ENCODE data around the gene PRX. TPM values are rescaled to one million over a fixed set of nuclear protein-coding genes. Genes with fewer than 3 reads are reported as not detected.

PRX gene
- total and polyA plus RNA-seq, 2 experiments from 2014 or later, result 0.54 to 3.8 TPM

GRCh38 chr19:40397568-40397906 is 15.6 kb downstream of the PRX start:
- Histone ChIP-seq H3F3A (ENCODE audit: insufficient read depth) (no peaks in the 10 kb centered on the region), H4K20me1 (ENCODE audit: insufficient read depth) (no peaks in the 10 kb centered on the region), H3K4me1 (ENCODE audit: insufficient read depth) (no peaks in the 10 kb centered on the region), H3K9me2 (ENCODE audit: insufficient read depth) (no peaks in the 10 kb centered on the region), H3K27ac (no peak overlapping the region), H3K36me3 (ENCODE audit: low read depth) (no peaks in the 10 kb centered on the region), H3K9me3 (ENCODE audit: low read depth) (no peaks in the 10 kb centered on the region), H3K79me2 (ENCODE audit: insufficient read depth) (no peaks in the 10 kb centered on the region), H3K27me3 (replicated peaks; ENCODE audit: insufficient read depth) (no peaks in the 10 kb centered on the region), H3K4me3 (no peak overlapping the region), H3K4me2 (ENCODE audit: unreplicated experiment) (no peak overlapping the region), H2AFZ (no peak overlapping the region), H3K9ac (no peak overlapping the region)
- TF ChIP-seq EZH2 (IDR thresholded peaks at IDR 0.05; ENCODE audit: insufficient read depth, poor library complexity, severe bottlenecking) (no peak), EZH2phosphoT487 (IDR thresholded peaks at IDR 0.05; ENCODE audit: insufficient read depth, low read depth) (no peak)
- WGBS, 2 experiments (ENCODE audit: low coverage in 1 of 2, low lambda C conversion rate in 2 of 2, missing lambda C conversion rate in 2 of 2), result 94 to 95% methylated on average over 17 to 22 of the region's 22 CpGs
- in situ Hi-C loops (cut with MboI), result no loop called here
- no peak for DNase-seq

- Histone ChIP-seq H3K4me3 (no peak overlapping the region), H3K27ac (no peak overlapping the region), H3K9ac (no peak overlapping the region), H3K4me1 (ENCODE audit: insufficient read depth) (no peaks in the 10 kb centered on the region), H3K9me3 (ENCODE audit: low read depth) (no peaks in the 10 kb centered on the region), H3K79me2 (ENCODE audit: insufficient read depth) (no peaks in the 10 kb centered on the region), H4K20me1 (ENCODE audit: insufficient read depth) (no peaks in the 10 kb centered on the region), H3F3A (ENCODE audit: insufficient read depth) (no peaks in the 10 kb centered on the region), H2AFZ (no peak overlapping the region), H3K36me3 (ENCODE audit: low read depth) (no peaks in the 10 kb centered on the region), H3K27me3 (replicated peaks; ENCODE audit: insufficient read depth) (no peaks in the 10 kb centered on the region), H3K9me2 (ENCODE audit: insufficient read depth) (no peaks in the 10 kb centered on the region), H3K4me2 (ENCODE audit: unreplicated experiment) (no peak overlapping the region)
- WGBS, 2 experiments (ENCODE audit: low coverage in 1 of 2, low lambda C conversion rate in 2 of 2, missing lambda C conversion rate in 2 of 2), result 87 to 89% methylated on average over 20 of the region's 20 CpGs
- DNase-seq, result no peak
- in situ Hi-C loops (cut with MboI), result no loop called here
- TF ChIP-seq EZH2 (IDR thresholded peaks at IDR 0.05; ENCODE audit: insufficient read depth, poor library complexity, severe bottlenecking), result no peak
- TF ChIP-seq EZH2phosphoT487 (IDR thresholded peaks at IDR 0.05; ENCODE audit: insufficient read depth, low read depth), result no peak
These were observed 16.2 kb downstream of the PRX start for GRCh38 chr19:40396886-40397567.

GRCh38 chr19:40395956-40396355 is 17.2 kb downstream of the PRX start:
- Histone ChIP-seq H3K9me3 (ENCODE audit: low read depth) (no peaks in the 10 kb centered on the region), H3K79me2 (ENCODE audit: insufficient read depth) (no peaks in the 10 kb centered on the region), H3K36me3 (ENCODE audit: low read depth) (no peaks in the 10 kb centered on the region), H3K27ac (no peak overlapping the region), H3F3A (ENCODE audit: insufficient read depth) (no peaks in the 10 kb centered on the region), H3K27me3 (replicated peaks; ENCODE audit: insufficient read depth) (no peaks in the 10 kb centered on the region), H4K20me1 (ENCODE audit: insufficient read depth) (no peaks in the 10 kb centered on the region), H3K9ac (no peak overlapping the region), H3K4me2 (ENCODE audit: unreplicated experiment) (no peak overlapping the region), H3K4me1 (ENCODE audit: insufficient read depth) (no peaks in the 10 kb centered on the region), H3K9me2 (ENCODE audit: insufficient read depth) (no peaks in the 10 kb centered on the region), H2AFZ (no peak overlapping the region), H3K4me3 (no peak overlapping the region)
- WGBS, 2 experiments (ENCODE audit: low coverage in 1 of 2, low lambda C conversion rate in 2 of 2, missing lambda C conversion rate in 2 of 2), result 92% methylated on average over 14 of the region's 14 CpGs
- in situ Hi-C loops (cut with MboI), result no loop called here
- no peak for DNase-seq
- TF ChIP-seq EZH2phosphoT487 (IDR thresholded peaks at IDR 0.05; ENCODE audit: insufficient read depth, low read depth) (no peak), EZH2 (IDR thresholded peaks at IDR 0.05; ENCODE audit: insufficient read depth, poor library complexity, severe bottlenecking) (no peak)

GRCh38 chr19:40394816-40395210 is 18.4 kb downstream of the PRX start:
- no peaks in the 10 kb centered on the region for H3F3A ChIP-seq (ENCODE audit: insufficient read depth)
- no peaks in the 10 kb centered on the region for H3K79me2 ChIP-seq (ENCODE audit: insufficient read depth)
- H3K4me2 ChIP-seq (ENCODE audit: unreplicated experiment), result no peak overlapping the region
- no peak overlapping the region for H2AFZ ChIP-seq
- in situ Hi-C loops (cut with MboI), result no loop called here
- H3K4me1 ChIP-seq (ENCODE audit: insufficient read depth), result no peaks in the 10 kb centered on the region
- H3K36me3 ChIP-seq (ENCODE audit: low read depth), result no peaks in the 10 kb centered on the region
- H3K4me3 ChIP-seq, result no peak overlapping the region
- no peak overlapping the region for H3K27ac ChIP-seq
- H3K9ac ChIP-seq, result no peak overlapping the region
- DNase-seq, result no peak
- no peaks in the 10 kb centered on the region for H4K20me1 ChIP-seq (ENCODE audit: insufficient read depth)
- TF ChIP-seq EZH2 (IDR thresholded peaks at IDR 0.05; ENCODE audit: insufficient read depth, poor library complexity, severe bottlenecking), result no peak
- 78 to 81% methylated on average over 13 of the region's 13 CpGs for WGBS, 2 experiments (ENCODE audit: low coverage in 1 of 2, low lambda C conversion rate in 2 of 2, missing lambda C conversion rate in 2 of 2)
- no peaks in the 10 kb centered on the region for H3K9me3 ChIP-seq (ENCODE audit: low read depth)
- no peaks in the 10 kb centered on the region for H3K9me2 ChIP-seq (ENCODE audit: insufficient read depth)
- H3K27me3 ChIP-seq (replicated peaks; ENCODE audit: insufficient read depth), result no peaks in the 10 kb centered on the region
